Hepatic stellate cell (primary cell): Measurements from ENCODE around the gene SNX27.

Experiments
- DNase-seq: peaks from one replicate; pipeline ENCODE4 v3.0.0; 2011; ENCODE audit warnings: low spot score

Gene SNX27

GRCh38 chr1:151706464-151707415 lies 94.9 kb downstream of the SNX27 start:
- DNase-seq: no peak

DNA sequence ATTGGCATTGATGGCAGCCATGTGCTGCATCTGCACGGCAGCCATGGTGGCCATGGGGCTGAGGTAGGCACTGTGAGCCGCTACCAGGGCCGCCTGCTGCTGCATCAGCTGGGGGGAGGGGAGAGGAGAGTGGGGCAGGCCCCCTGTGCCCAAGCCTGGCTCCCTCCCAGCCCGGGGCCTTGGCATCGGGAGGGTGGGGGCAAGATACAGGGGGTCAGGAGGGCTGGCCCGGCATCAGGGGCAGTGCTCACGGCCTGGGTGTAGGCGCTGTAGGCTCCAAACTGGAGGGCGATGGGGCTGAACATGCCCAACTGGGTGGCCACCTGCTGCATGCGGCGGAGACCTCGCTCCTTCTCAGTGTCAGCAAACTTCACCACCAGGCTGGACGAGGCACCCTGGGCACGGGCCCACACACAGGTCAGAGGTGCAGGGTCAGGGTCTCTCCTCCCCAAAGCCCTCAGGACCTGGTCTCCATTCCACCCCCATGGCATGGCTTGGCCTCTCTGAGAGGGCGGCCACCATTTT lies 95.8 kb downstream of the SNX27 start:
- no peak for DNase-seq

GRCh38 chr1:151708891-151709290 lies 97.0 kb downstream of the SNX27 start:
- no peak for DNase-seq

- DNase-seq: peak; percentile 42
These were observed 98.5 kb downstream of the SNX27 start for GRCh38 chr1:151710187-151710840.

DNA sequence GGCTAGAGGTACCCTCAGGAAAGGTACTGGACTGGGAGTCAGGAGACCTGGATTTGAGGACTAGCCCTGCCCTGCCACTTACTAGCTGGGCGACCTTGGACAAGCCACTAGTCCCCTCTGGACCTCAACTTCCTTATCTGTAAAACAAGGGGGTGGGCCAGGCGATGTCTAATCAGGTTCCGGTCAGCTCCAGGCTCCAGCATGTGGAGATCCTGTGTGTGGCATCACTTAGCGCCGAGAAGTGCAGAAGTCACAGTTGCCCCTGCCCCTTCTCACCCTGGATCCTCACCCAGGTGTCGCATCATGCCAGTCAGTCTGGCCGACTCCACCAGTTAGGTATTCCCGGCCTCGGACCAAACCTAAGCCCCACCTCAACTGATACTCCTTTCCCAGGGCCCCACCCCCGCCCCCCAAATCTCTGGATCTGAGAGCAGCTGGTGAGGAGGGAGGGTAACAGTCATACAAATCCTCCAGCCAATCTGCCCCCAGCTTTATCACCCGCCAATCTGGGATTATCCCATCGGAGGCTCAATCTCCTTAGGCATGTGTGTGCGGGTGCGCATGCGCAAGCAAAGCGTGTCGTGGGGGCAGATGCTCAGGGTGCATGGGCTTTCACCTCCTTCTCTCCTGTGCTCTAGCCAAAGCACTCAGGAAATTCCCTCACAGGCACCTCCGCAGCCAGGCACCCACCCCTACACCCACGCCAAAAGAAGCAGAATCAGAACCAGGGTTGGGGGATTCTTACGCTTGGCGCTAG lies 99.4 kb downstream of the SNX27 start:
- DNase-seq: no peak

- DNase-seq: no peak
These were observed 100.1 kb downstream of the SNX27 start for GRCh38 chr1:151711951-151712350.

DNA sequence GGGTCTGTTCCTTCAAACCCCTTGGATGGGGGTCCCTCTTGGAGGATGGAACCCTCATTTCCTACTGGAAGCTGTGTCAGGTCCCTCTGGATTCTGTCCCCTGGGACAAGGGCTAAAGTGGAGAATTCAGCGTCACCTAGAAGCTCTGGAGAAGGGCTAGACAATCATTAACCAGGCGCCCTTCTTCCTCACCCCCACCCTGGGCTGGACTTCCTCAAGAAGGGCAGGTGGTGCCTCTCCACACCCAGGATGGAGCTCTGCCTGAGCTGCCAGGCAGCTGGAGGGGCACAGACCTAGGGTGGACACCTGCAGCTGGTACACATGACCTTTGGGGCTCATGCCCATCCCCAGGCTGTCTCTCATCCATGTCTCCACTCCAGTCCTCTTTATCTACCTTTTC lies 101.2 kb downstream of the SNX27 start:
- DNase-seq: no peak

DNA sequence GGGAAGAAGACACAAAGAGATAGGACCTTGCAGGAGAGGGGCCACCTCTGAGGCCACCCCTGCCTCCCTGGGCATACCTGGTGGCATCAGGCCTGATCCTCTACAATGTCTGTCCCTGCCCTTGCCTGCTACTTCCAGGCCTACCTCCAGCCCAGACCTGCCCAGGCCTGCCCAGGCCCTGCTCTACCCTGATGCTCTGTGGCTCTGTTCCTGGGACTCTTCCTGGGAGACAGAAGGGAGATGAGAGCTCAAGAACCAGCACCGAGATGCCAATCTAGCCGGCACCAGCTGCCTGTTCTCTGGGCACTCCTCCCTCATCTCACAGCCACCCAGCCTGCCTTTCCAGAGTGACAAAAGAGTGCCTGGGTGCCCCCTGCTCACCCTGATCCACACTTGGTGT lies 102.0 kb downstream of the SNX27 start:
- no peak for DNase-seq

GRCh38 chr1:151714820-151715725 lies 103.2 kb downstream of the SNX27 start:
- no peak for DNase-seq

DNA sequence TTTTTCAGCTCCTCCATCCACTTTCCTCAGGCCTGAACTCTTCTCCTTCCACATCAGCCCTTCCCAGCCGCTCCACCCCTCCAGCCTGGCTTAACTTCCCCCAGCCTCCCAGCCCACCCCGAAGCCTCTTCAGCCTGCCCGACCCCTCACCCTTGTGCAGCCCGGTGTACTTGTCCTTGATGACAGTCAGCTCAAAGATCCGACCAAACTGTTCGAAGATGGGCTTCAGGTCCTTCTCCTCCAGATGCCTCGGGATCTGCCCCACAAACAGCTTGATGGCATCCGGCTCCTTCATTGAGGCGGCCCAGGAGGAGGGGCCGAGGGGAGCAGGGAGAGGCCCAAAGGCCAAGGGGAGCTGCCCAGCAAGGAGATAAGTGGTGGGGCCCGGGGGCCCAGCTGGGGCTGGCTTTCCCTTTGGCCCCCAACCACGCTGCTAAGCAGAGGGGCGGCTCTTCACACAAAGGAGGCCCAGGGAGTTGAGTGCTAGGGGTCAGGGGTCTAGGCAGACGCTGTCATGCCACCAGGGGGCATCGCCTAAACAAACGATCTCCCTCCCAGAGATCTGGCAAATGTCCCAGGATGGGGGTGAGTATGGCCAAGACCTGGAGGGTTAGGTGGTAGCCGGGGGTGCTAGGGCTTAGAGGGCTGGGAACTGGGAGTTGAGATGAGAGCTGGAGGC lies 104.0 kb downstream of the SNX27 start:
- no peak for DNase-seq

GRCh38 chr1:151716405-151716762 lies 104.5 kb downstream of the SNX27 start:
- DNase-seq: no peak

- peak; percentile 44 for DNase-seq
These were observed 105.2 kb downstream of the SNX27 start, which contains the start of gene CELF3 for GRCh38 chr1:151716771-151717631. Gene CELF3 (minus strand): TSS chr1:151716803. CDS start chr1:151716020, 783 bp downstream.

DNA sequence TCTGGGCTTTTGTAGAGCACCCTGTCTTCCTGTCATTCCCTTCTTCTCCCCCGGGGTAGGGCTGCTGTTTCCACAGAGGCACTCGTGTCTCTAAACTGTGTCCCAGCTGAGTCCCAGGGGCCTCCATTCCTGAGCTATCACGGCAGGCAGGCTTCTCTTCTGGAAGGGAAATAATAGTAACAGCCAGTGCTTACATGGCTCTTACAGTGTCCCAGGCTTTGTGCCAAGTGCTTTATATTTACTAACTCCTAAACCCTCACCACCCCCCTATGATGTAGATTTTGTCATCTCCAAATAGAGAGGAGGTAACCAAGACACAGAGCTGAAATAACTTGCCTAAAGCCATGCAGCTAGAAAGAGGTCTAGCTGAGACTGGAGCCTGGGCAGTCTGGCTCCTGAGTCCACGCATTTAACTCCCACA lies 106.2 kb downstream of the SNX27 start:
- DNase-seq: peak; percentile 56

DNA sequence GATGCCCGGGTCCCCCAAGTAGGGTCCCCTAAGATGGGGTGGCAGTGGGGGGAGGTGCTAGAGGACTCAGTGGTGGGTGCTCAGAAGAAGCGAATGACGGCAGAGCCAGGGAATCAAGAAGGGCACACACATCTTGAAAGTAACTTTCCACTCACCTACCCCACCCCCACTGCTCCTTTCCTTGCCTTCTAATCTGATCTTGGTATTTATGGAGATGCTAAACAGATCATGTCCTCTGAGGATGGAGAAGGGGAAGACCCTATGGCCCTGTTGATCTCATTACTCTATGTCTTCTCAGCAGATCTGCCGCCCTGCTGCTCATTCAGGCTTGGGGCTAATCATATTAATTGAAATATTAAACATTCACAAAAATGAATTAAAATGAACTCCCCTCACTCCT lies 106.8 kb downstream of the SNX27 start:
- DNase-seq: no peak

DNA sequence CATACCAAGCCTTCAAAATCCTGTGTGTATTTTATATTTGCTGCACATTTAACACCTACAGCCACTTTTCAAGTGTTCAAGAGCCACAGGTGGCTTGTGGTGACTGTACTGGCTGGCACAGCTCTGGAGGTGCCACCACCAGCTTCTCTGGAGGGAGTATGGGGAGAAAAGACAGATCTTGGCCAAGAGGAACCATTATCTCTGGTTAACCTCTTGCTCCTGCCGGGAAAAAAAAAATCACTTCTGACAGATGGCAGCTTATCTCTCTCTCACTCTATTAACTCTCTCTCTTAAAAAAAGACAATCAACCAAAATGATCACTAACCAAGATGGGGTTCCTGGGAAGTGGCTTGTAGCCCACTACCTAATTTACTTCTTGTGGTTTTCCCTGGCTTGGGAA lies 108.3 kb downstream of the SNX27 start:
- no peak for DNase-seq

DNA sequence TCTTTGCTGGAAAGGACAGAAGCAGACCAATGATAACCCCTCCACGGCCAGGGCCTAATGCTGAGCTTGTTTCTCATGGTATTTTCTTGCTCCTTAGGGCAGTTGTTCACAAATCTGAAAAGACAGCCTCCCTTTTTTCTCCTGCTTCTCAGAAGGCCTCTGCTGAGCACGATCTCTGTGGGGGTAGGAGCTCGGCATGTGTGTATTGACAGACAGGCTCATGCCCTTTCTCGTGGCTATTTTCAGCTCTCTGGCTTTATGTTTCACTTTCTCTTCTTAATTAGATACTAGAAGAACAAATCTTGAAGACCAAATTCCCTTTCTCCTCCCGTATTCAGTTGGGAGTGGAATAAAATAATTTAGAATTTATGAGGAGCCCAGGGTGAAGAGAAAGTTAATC lies 108.7 kb downstream of the SNX27 start:
- peak; percentile 64 for DNase-seq

- peak; percentile 81 for DNase-seq
These were observed 109.3 kb downstream of the SNX27 start, which contains the start of gene RIIAD1 for GRCh38 chr1:151720974-151721787. Gene RIIAD1 (plus strand): TSS chr1:151721522. CDS start chr1:151721537, 15 bp downstream.

DNA sequence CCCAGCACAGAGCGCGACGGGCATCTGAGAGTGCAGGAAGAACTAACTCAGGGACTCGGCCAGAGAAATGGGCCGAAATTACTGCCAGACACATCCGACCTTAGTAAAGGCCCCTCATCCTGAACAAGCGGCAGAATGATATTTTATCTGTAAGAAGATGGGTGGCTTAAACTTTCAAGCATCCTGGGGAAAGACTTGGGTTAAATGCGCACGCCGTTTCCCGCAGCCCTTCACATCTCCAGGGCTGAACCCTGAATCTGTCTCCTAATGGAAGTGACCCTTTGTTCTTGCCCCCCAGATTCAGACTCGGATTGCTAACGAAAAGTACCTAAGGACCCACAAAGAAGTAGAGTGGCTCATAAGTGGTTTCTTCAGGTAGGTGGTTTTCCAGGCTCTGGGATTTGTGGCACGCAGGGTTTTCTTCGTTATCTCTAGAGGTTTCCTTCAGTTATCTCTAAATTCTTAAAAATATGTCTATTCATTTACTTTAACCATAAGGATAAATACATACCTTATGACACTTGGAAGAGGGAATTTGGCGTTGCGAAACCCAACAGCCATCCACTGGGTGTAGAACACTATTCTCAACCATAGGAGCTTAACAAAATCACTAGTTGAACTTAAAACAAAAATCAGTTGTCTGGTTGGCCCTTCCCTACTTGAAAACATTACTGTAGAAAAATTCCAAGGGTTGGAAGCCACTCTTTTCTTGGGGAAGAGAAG lies 110.1 kb downstream of the SNX27 start:
- DNase-seq: no peak
